Lung microvascular endothelial cell (primary cell): Measurements from ENCODE around the gene TSSC4. TPM values are rescaled to one million over a fixed set of nuclear protein-coding genes. Genes with fewer than 3 reads are reported as not detected.
A peak's percentile ranks its signal among the peaks of the same experiment; 100 is the strongest.

ENCODE experiments used
- DNase-seq, 2 donors: peaks; one replicate each; pipeline versions ENCODE4 v3.0.0 to v3.0.0-alpha.2; 2010; ENCODE audit warnings: low read depth in 2 of 2
- total RNA-seq: library from RNA; depleted of rRNA; stranded (reverse); fragments of >200 nt; gene quantifications from 2 replicates; pipeline ENCODE4 v1.2.1, GENCODE V29; 2014

The TSSC4 gene
- total RNA-seq, 1 donor from 2014 or later, result 57.3 TPM

GRCh38 chr11:2369320-2369719 is 31.2 kb upstream of the TSSC4 start:
- DNase-seq, result no peak

GRCh38 chr11:2369896-2370295 is 30.7 kb upstream of the TSSC4 start:
- DNase-seq, result no peak

- no peak for DNase-seq
Measured at GRCh38 chr11:2374456-2375201, 25.9 kb upstream of the TSSC4 start.

GRCh38 chr11:2375341-2375853 is 25.2 kb upstream of the TSSC4 start:
- no peak for DNase-seq

GRCh38 chr11:2375964-2376551 is 24.5 kb upstream of the TSSC4 start:
- no peak for DNase-seq

- peak; percentile 63 to 74 for DNase-seq
Measured at GRCh38 chr11:2376751-2377451, 23.6 kb upstream of the TSSC4 start, which contains the start of gene CD81. Gene CD81 (plus strand): TSS chr11:2377310. CDS start chr11:2377550, 240 bp downstream.

GRCh38 chr11:2377511-2378443 is 22.8 kb upstream of the TSSC4 start:
- DNase-seq, result peak; percentile 64 to 75

GRCh38 chr11:2378527-2379210 is 21.9 kb upstream of the TSSC4 start:
- peak; percentile 38 to 41 for DNase-seq

GRCh38 chr11:2379466-2380174 is 20.9 kb upstream of the TSSC4 start:
- DNase-seq, result no peak

- no peak for DNase-seq
Measured at GRCh38 chr11:2380396-2380795, 20.2 kb upstream of the TSSC4 start.

GRCh38 chr11:2380807-2381350 is 19.7 kb upstream of the TSSC4 start:
- peak; percentile 86 to 94 for DNase-seq

- no peak for DNase-seq
Measured at GRCh38 chr11:2381494-2382128, 18.9 kb upstream of the TSSC4 start.

- no peak for DNase-seq
Measured at GRCh38 chr11:2382129-2382517, 18.4 kb upstream of the TSSC4 start.

GRCh38 chr11:2382936-2383851 is 17.4 kb upstream of the TSSC4 start:
- DNase-seq, result peak; percentile 65 to 88

GRCh38 chr11:2383852-2384804 is 16.4 kb upstream of the TSSC4 start:
- DNase-seq, result peak in 1 of 2 donors; percentile 33

GRCh38 chr11:2385156-2386151 is 15.1 kb upstream of the TSSC4 start:
- no peak for DNase-seq
